Peyer's patch (tissue), 4 donors: Measurements from ENCODE around the gene SLC39A11. TPM values are rescaled to one million over a fixed set of nuclear protein-coding genes. Genes with fewer than 3 reads are reported as not detected.

Source experiments
- DNase-seq, 3 donors: peaks; one replicate each; pipeline ENCODE4 v3.0.0-alpha.2; 2017 to 2019
- H3K27ac ChIP-seq, 4 donors: fragments of 200-600 bp; sonication (generic); one replicate each; pipeline ENCODE4 v1.5.1; 2016 to 2019
- H3K27me3 ChIP-seq, 2 donors: fragments of 200-600 bp; sonication (generic); one replicate each; pipeline ENCODE4 v1.5.1; 2019
- H3K36me3 ChIP-seq, 3 donors: fragments of 200-600 bp; sonication (generic); one replicate each; pipeline ENCODE4 v1.5.1; 2016 to 2019
- H3K4me1 ChIP-seq, 4 donors: fragments of 200-600 bp; sonication (generic); one replicate each; pipeline ENCODE4 v1.5.1; 2016 to 2019
- H3K4me3 ChIP-seq, 4 donors: fragments of 200-600 bp; sonication (generic); 1 replicate in 3 of 4; 2 replicates in 1 of 4; pipeline ENCODE4 v1.5.1; 2016 to 2019; ENCODE audit warnings: mild to moderate bottlenecking in 1 of 4
- H3K9me3 ChIP-seq, 4 donors: fragments of 200-600 bp; sonication (generic); one replicate each; pipeline ENCODE4 v1.5.1; 2016 to 2019; ENCODE audit warnings: mild to moderate bottlenecking in 1 of 4
- POLR2A ChIP-seq, 2 donors: fragments of 450-650 bp; IDR thresholded peaks; one replicate each; pipeline ENCODE4 v1.5.1; 2017; ENCODE audit warnings: antibody characterized with exemption in 2 of 2, mild to moderate bottlenecking in 2 of 2, moderate library complexity in 2 of 2
- total RNA-seq, 4 donors: library from RNA; depleted of rRNA; stranded (reverse); fragments of >200 nt; gene quantifications; one replicate each; pipeline ENCODE4 v1.1.0, GENCODE V29; 2016
- TF ChIP-seq, protein P1 (sequence below), 6 experiments: fragments of 450-650 bp in 4 of 6; fragments of 200-600 bp in 2 of 6; sonication (generic) in 1 of 6; IDR thresholded peaks; one replicate each; pipeline ENCODE4 v1.5.1; 2017 to 2019; ENCODE audit warnings: antibody characterized with exemption in 6 of 6, mild to moderate bottlenecking in 3 of 6, moderate library complexity in 1 of 6

SLC39A11 gene
- total RNA-seq, 4 donors from 2014 or later, result 39.9 to 91.6 (median 45.7) TPM

DNA sequence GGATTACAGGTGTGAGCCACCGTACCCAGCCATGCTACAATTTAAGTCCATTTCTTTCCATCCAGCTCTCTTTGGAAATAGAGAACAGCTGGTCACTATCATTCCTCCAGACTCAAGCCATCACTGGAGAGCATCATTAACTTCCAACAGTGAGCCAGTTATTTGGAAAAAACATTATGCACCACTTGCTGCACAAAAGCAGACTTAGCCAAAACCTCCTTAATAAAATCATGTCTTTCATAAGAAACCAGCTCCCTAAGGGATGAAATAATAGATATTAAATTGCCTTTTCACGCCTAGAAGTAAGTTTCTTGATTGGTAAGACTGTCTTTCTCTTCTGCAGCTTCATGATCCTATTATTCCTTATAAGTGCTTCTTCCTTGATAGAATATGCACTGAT lies 17.9 kb downstream of the SLC39A11 start:
- no peak overlapping the region for H3K4me3 ChIP-seq
- no peaks in the 10 kb centered on the region for H3K9me3 ChIP-seq
- peaks cover 0 to 3% (median 0%) of the 10 kb centered on the region in 3 donors for H3K36me3 ChIP-seq
- H3K4me1 ChIP-seq, result no peaks in the 10 kb centered on the region
- no peak for DNase-seq
- no peaks in the 10 kb centered on the region for H3K27me3 ChIP-seq
- no peak for TF ChIP-seq POLR2A (IDR thresholded peaks at IDR 0.05)
- TF ChIP-seq, protein P1, sequence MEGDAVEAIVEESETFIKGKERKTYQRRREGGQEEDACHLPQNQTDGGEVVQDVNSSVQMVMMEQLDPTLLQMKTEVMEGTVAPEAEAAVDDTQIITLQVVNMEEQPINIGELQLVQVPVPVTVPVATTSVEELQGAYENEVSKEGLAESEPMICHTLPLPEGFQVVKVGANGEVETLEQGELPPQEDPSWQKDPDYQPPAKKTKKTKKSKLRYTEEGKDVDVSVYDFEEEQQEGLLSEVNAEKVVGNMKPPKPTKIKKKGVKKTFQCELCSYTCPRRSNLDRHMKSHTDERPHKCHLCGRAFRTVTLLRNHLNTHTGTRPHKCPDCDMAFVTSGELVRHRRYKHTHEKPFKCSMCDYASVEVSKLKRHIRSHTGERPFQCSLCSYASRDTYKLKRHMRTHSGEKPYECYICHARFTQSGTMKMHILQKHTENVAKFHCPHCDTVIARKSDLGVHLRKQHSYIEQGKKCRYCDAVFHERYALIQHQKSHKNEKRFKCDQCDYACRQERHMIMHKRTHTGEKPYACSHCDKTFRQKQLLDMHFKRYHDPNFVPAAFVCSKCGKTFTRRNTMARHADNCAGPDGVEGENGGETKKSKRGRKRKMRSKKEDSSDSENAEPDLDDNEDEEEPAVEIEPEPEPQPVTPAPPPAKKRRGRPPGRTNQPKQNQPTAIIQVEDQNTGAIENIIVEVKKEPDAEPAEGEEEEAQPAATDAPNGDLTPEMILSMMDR (IDR thresholded peaks at IDR 0.05), result no peak
- H3K27ac ChIP-seq, result no peak overlapping the region

DNA sequence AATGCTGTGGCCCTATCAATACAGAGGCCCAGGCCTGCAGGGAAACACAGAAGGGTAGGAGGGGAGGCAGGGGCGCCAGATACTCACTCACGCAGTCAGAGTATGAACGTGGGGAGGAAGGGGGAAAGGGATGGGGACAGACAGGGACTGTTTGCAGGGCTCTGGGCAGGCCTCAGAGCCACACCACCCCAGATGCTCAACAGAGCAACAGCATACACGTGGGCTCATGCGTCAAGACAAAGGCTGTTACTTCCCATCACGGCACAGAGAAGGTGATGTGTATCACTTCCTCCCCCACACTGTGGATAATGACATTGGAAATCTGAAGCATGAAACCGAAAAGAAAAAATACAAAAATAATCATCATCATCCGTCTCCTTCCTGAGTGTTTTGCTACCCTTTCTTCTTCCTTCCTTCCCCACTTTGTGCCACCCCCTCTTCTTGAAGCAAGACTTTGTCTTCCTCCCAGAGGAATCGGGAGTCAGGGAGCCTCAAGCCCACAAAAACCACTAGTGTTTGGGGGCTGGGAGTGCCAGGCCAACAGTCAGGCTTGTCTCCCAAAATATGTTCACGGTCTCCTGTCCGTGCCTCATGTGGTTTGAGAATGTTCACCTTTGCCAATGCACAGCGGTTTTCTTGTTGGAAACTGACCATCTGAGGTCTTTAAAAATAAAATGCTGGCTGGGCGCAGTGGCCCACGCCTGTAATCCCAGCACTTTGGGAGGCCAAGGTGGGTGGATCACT lies 20.1 kb downstream of the SLC39A11 start:
- no peaks in the 10 kb centered on the region for H3K9me3 ChIP-seq
- H3K4me3 ChIP-seq, result no peak overlapping the region
- H3K27me3 ChIP-seq, result no peaks in the 10 kb centered on the region
- no peak for DNase-seq
- peaks cover 0 to 8% (median 0%) of the 10 kb centered on the region in 4 donors for H3K4me1 ChIP-seq
- peaks cover 0 to 3% (median 0%) of the 10 kb centered on the region in 3 donors for H3K36me3 ChIP-seq
- no peak for TF ChIP-seq POLR2A (IDR thresholded peaks at IDR 0.05)
- TF ChIP-seq, protein P1 (IDR thresholded peaks at IDR 0.05), result no peak
- no peak overlapping the region for H3K27ac ChIP-seq

DNA sequence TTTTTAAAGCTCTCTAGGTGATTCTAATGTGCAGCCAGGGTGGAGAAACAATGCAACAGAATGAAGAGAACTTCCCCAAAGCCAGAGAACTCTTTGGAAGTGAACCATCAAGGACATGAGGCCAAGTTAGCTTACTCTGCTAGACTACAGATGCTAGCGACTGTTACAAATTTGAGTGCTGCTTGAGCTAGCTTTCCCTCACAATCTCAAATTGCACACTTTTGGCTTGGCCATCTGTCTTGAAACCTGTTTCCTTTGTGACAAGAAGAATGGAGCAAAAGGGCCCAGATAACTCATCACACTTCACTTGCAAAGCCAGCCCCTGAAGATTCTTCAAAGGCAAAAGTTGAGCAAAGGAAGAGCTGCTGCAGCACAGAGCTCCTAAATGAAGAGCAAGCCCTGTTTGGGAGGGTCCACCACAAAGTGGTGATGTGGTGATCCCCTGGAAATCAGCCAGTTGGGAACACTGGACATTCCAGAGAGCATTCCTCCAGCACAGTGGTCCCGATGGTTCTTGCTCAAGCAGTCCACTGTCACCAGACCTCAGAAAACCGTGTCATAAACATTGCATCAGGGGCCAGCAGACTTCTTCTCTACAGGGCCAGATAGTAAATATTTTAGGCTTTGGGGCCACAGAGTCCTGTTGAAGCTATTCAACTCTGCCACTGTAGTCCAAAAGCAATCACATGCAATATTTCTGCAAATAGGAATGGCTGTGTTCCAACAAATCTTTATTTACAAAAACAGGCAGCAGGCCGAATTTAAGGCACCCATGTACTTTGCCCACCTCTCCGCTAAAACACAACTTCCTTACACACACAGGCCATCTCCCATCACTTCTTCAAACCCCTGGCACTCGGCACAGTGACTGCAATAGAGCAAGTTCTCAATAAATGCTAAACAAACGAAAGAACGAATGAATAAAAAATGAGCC lies 21.2 kb downstream of the SLC39A11 start:
- peaks cover 0 to 3% (median 0%) of the 10 kb centered on the region in 3 donors for H3K36me3 ChIP-seq
- no peak for DNase-seq
- H3K9me3 ChIP-seq, result no peaks in the 10 kb centered on the region
- TF ChIP-seq POLR2A (IDR thresholded peaks at IDR 0.05), result no peak
- TF ChIP-seq, protein P1 (IDR thresholded peaks at IDR 0.05), result no peak
- no peak overlapping the region for H3K27ac ChIP-seq
- no peaks in the 10 kb centered on the region for H3K27me3 ChIP-seq
- peaks cover 0 to 8% (median 0%) of the 10 kb centered on the region in 4 donors for H3K4me1 ChIP-seq
- no peak overlapping the region for H3K4me3 ChIP-seq

DNA sequence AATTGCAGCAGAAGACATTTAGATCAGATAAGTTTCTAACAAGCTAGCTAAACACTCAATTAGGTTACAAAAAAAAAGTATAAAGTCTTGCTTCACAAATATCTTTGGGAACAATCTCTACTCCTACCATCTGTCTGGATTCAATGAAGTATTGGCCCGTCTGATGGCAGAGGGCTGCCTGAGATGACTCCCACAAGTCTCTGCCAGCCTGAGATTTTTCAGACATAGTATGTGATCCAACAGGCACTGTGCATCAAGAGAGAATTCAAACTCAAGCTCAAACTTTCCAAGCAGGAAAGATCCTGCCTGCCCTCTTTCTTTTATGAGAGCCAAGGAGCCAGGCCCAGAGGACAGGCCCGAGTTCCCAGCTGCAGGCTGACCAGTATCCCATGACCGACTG lies 22.6 kb downstream of the SLC39A11 start:
- no peak overlapping the region for H3K4me3 ChIP-seq
- peaks cover 0 to 3% (median 0%) of the 10 kb centered on the region in 3 donors for H3K36me3 ChIP-seq
- DNase-seq, result no peak
- H3K27me3 ChIP-seq, result no peaks in the 10 kb centered on the region
- no peak for TF ChIP-seq POLR2A (IDR thresholded peaks at IDR 0.05)
- TF ChIP-seq, protein P1 (IDR thresholded peaks at IDR 0.05), result no peak
- H3K9me3 ChIP-seq, result no peaks in the 10 kb centered on the region
- H3K27ac ChIP-seq, result no peak overlapping the region
- peaks cover 0 to 8% (median 0%) of the 10 kb centered on the region in 4 donors for H3K4me1 ChIP-seq

DNA sequence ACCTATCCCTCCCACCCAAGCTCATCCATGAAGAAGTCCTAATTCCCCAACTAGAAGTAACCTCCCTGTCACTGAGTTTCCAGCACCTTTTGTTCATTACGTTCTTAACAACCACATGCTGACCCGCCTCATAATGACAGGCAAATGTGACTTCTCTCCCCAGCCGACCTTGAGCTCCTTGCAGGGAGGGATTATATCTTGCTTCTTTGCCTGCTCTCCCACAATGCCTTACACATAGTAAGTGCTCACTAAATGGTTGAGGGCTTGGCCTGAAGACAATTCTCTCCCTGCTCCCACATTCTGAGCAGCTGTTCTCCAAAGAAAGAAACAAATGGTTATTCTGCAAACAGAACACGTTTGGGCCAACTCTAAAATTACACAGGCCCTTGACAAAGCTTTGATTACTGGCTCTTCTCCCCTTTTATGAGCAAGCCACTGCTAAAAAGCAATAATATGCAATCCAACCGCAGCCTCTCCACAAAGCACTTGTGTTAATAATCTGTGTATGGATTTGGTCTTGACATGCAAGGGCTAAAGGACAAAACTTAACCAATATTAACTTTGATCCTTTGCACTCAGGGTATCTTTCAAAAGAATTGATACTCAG lies 23.2 kb downstream of the SLC39A11 start:
- Histone ChIP-seq H3K36me3 (peaks cover 0 to 3% (median 0%) of the 10 kb centered on the region in 3 donors), H3K27ac (no peak overlapping the region), H3K4me3 (no peak overlapping the region), H3K4me1 (peaks cover 0 to 8% (median 0%) of the 10 kb centered on the region in 4 donors), H3K9me3 (no peaks in the 10 kb centered on the region), H3K27me3 (no peaks in the 10 kb centered on the region)
- TF ChIP-seq POLR2A (IDR thresholded peaks at IDR 0.05), result no peak
- TF ChIP-seq, protein P1 (IDR thresholded peaks at IDR 0.05), result no peak
- no peak for DNase-seq
